ENCODE results near the gene DOCK1. TPM values are rescaled to one million over a fixed set of nuclear protein-coding genes. Genes with fewer than 3 reads are reported as not detected.

Gene DOCK1
- polyA plus RNA-seq, 1 donor = 29.5 TPM

GRCh38 chr10:127275793-127276450 is 370.7 kb downstream of the DOCK1 start:
- Histone ChIP-seq H3K27ac (ENCODE audit: low read length) (no peak overlapping the region), H3K4me1 (ENCODE audit: control insufficient read depth, insufficient read depth, low read length) (peaks cover 4% of the 10 kb centered on the region), H3K27me3 (ENCODE audit: control insufficient read depth, insufficient read depth, low read length) (no peaks in the 10 kb centered on the region), H3K36me3 (ENCODE audit: control insufficient read depth, insufficient read depth, low read length) (peaks cover 8% of the 10 kb centered on the region), H3K9me3 (ENCODE audit: control insufficient read depth, low read depth, low read length) (no peaks in the 10 kb centered on the region), H3K4me3 (ENCODE audit: low read length) (no peak overlapping the region)
- WGBS (ENCODE audit: insufficient coverage, low lambda C conversion rate) = 50% methylated on average over 2 of the region's 10 CpGs
- DNase-seq = no peak

DNA sequence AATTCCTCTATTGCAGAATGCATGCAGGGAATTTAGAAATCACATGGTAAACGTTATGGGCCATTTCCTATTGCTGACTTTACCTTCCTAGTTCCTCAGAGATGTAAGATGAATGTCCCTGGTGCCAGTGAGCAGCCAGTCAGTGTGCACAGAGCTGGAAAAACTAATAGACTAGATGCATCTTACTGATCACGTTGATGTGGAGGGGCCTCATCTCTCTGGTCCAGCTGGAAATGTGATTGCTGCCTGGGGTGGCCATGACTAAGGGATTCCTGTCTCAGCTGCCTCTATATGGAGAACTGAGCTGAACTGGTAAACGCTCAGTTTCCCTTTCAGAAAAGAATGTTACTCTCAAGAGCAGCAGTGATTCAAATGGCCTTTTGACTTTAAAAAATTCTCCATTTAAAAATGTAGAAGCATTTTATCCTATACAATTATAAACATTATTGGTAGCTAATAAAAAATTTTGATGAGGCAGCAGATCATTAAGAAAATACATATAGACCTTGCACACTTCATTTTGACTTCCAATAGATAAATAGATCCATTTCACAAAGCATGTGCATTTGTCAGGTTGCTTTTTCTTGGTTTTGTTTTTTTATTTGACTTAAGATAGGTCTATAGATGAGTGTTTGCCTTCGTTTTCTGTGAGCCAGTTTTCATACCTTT is 371.7 kb downstream of the DOCK1 start:
- Histone ChIP-seq H3K27me3 (ENCODE audit: control insufficient read depth, insufficient read depth, low read length) (no peaks in the 10 kb centered on the region), H3K4me1 (ENCODE audit: control insufficient read depth, insufficient read depth, low read length) (peaks cover 4% of the 10 kb centered on the region), H3K4me3 (ENCODE audit: low read length) (no peak overlapping the region), H3K27ac (ENCODE audit: low read length) (no peak overlapping the region), H3K9me3 (ENCODE audit: control insufficient read depth, low read depth, low read length) (no peaks in the 10 kb centered on the region), H3K36me3 (ENCODE audit: control insufficient read depth, insufficient read depth, low read length) (peaks cover 6% of the 10 kb centered on the region)
- WGBS (ENCODE audit: insufficient coverage, low lambda C conversion rate) = no CpG with 5 or more reads among the region's 4 CpGs
- no peak for DNase-seq

DNA sequence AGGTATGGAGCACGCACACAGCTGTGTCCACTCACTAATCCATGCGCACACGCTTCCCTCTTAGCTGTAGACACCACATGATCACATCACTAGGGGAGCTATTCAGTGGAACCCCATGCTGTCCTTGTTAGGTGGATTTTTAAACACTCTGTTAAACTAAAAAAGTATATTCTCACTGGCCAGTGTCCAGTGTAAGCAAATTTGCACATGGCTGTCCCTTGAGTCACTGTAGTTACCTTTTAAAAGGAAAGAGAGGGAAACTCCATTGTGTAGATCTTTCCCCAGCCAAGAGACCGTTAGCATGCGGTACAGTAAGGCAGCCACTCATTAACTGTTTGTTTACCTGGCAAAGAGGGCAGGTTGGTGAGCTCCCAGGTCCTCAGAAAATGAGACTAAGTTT is 372.8 kb downstream of the DOCK1 start:
- H3K4me1 ChIP-seq (ENCODE audit: control insufficient read depth, insufficient read depth, low read length) = peaks cover 4% of the 10 kb centered on the region
- H3K9me3 ChIP-seq (ENCODE audit: control insufficient read depth, low read depth, low read length) = no peaks in the 10 kb centered on the region
- H3K36me3 ChIP-seq (ENCODE audit: control insufficient read depth, insufficient read depth, low read length) = peaks cover 3% of the 10 kb centered on the region
- H3K27me3 ChIP-seq (ENCODE audit: control insufficient read depth, insufficient read depth, low read length) = no peaks in the 10 kb centered on the region
- no peak overlapping the region for H3K4me3 ChIP-seq (ENCODE audit: low read length)
- DNase-seq = no peak
- H3K27ac ChIP-seq (ENCODE audit: low read length) = no peak overlapping the region
- no CpG with 5 or more reads among the region's 5 CpGs for WGBS (ENCODE audit: insufficient coverage, low lambda C conversion rate)

DNA sequence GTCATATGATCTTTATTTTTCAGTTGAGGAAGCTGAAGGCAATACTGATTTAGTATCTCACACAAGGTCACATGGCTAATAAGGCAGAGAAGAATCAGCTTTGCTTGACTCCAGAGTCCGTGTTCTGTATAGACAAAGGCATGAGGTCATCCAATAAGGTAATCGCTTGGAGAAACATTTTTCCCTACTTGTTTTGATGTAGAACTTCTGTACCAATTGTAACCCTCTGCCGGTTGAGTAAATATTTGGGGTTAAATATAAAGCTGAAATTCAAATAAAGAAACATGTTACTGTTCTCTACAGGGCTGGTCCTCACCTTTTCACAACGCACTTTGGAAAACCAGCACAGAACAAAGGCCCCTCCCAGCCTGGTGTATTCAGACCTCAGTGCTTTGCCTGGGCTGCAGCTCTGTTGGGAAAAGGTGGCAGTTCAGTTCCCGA is 374.1 kb downstream of the DOCK1 start:
- DNase-seq = peak; percentile 74 to 86
- WGBS (ENCODE audit: insufficient coverage, low lambda C conversion rate) = no CpG with 5 or more reads among the region's 5 CpGs
- peak overlapping the region; percentile 43 for H3K27ac ChIP-seq (ENCODE audit: low read length)

DNA sequence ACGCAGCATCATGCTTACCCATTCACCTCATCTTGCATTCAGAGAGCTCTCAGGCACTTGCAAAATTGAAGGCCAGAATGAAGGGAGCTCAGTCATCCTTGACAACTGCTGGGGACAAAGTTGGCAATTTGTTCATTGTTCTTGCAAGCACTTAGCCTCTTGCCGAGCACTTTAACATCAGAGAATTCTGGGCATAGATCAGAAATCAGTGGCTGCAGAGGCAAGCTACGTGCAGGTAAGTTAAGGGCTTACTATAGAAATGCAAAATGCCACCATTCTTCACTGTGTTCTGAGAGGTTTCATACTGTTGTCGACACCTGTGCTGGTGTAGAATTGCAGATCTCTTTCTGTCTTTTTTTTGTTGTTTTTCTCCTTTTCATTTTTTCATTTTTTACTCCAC is 375.2 kb downstream of the DOCK1 start:
- Histone ChIP-seq H3K27me3 (ENCODE audit: control insufficient read depth, insufficient read depth, low read length) (no peaks in the 10 kb centered on the region), H3K9me3 (ENCODE audit: control insufficient read depth, low read depth, low read length) (no peaks in the 10 kb centered on the region), H3K4me1 (ENCODE audit: control insufficient read depth, insufficient read depth, low read length) (peaks cover 4% of the 10 kb centered on the region), H3K4me3 (ENCODE audit: low read length) (no peak overlapping the region), H3K27ac (ENCODE audit: low read length) (no peak overlapping the region), H3K36me3 (ENCODE audit: control insufficient read depth, insufficient read depth, low read length) (no peaks in the 10 kb centered on the region)
- no peak for DNase-seq
- WGBS (ENCODE audit: insufficient coverage, low lambda C conversion rate) = 95% methylated on average over 3 of the region's 4 CpGs

More for the DNA sequence above, 374.1 kb downstream of the DOCK1 start:
- no peaks in the 10 kb centered on the region for H3K9me3 ChIP-seq (ENCODE audit: control insufficient read depth, low read depth, low read length)
- H3K27me3 ChIP-seq (ENCODE audit: control insufficient read depth, insufficient read depth, low read length) = no peaks in the 10 kb centered on the region
- no peaks in the 10 kb centered on the region for H3K36me3 ChIP-seq (ENCODE audit: control insufficient read depth, insufficient read depth, low read length)
- peaks cover 4% of the 10 kb centered on the region for H3K4me1 ChIP-seq (ENCODE audit: control insufficient read depth, insufficient read depth, low read length)
- no peak overlapping the region for H3K4me3 ChIP-seq (ENCODE audit: low read length)

DNA sequence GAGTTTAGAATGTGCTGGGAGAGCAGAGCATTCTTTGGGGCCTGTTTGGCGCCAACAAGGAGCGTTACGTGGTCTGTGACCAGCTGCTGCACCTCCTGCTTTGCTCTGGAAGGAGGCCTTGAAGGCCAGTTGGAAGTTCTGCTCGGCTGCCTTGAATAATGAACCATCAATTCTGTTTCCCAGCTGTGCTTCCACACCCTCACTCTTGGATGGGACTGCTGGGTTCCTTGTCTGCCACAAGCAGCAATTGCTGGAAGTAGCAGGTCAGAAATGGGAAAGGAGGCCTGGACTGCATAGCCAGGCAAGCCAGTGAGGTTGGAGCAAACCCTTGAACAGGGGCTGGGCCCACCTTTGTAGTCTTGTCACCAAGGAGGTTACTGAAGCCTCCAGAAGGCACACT is 377.8 kb downstream of the DOCK1 start:
- no CpG with 5 or more reads among the region's 4 CpGs for WGBS (ENCODE audit: insufficient coverage, low lambda C conversion rate)
- H3K4me1 ChIP-seq (ENCODE audit: control insufficient read depth, insufficient read depth, low read length) = peaks cover 4% of the 10 kb centered on the region
- DNase-seq = no peak
- no peaks in the 10 kb centered on the region for H3K9me3 ChIP-seq (ENCODE audit: control insufficient read depth, low read depth, low read length)
- H3K36me3 ChIP-seq (ENCODE audit: control insufficient read depth, insufficient read depth, low read length) = no peaks in the 10 kb centered on the region
- H3K27me3 ChIP-seq (ENCODE audit: control insufficient read depth, insufficient read depth, low read length) = no peaks in the 10 kb centered on the region
- H3K4me3 ChIP-seq (ENCODE audit: low read length) = no peak overlapping the region
- H3K27ac ChIP-seq (ENCODE audit: low read length) = no peak overlapping the region

DNA sequence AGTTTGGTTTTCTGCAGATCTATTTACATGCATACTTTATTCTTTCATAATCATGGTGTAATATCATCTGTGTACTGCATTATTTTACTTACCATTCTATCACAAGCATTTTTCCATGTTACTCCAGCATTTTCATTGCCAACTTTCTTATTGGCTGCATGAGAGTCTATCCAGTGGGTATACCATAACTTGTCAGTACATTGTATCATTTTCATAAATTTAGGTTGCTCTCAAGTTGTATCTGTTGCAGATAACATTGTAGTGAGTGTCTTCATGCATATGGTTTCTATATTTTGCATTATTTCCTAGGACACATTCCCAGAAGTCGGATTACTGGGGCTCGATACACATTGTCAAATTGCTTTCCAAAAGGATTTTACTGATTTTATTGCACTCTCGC is 378.3 kb downstream of the DOCK1 start:
- Histone ChIP-seq H3K27me3 (ENCODE audit: control insufficient read depth, insufficient read depth, low read length) (no peaks in the 10 kb centered on the region), H3K4me1 (ENCODE audit: control insufficient read depth, insufficient read depth, low read length) (peaks cover 4% of the 10 kb centered on the region), H3K27ac (ENCODE audit: low read length) (no peak overlapping the region), H3K4me3 (ENCODE audit: low read length) (no peak overlapping the region), H3K9me3 (ENCODE audit: control insufficient read depth, low read depth, low read length) (peaks cover 4% of the 10 kb centered on the region), H3K36me3 (ENCODE audit: control insufficient read depth, insufficient read depth, low read length) (no peaks in the 10 kb centered on the region)
- 93% methylated on average over 3 of the region's 3 CpGs for WGBS (ENCODE audit: insufficient coverage, low lambda C conversion rate)
- no peak for DNase-seq

DNA sequence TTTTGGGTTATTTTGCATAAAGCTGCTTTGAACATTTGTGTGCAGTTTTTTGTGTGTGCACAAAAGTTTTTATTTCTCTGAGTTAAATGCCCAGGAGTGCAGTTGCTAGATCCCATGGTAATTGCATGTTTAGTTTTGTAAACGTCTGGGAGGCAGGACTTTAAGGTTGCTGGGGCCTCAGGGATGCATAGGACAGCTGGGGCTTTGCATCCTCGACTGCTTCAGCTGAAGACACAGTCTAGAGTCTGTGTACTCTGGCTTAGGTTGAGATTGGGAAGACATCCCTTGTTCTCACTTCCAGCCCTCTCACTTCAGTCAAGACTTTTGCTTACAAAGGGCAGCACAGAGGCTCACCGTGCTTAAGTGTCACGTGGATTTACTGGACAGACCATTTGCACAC is 385.6 kb downstream of the DOCK1 start:
- H3K4me1 ChIP-seq (ENCODE audit: control insufficient read depth, insufficient read depth, low read length) = no peaks in the 10 kb centered on the region
- H3K36me3 ChIP-seq (ENCODE audit: control insufficient read depth, insufficient read depth, low read length) = no peaks in the 10 kb centered on the region
- H3K27ac ChIP-seq (ENCODE audit: low read length) = no peak overlapping the region
- peaks cover 9% of the 10 kb centered on the region for H3K9me3 ChIP-seq (ENCODE audit: control insufficient read depth, low read depth, low read length)
- no peaks in the 10 kb centered on the region for H3K27me3 ChIP-seq (ENCODE audit: control insufficient read depth, insufficient read depth, low read length)
- DNase-seq = no peak
- WGBS (ENCODE audit: insufficient coverage, low lambda C conversion rate) = no CpG with 5 or more reads among the region's 4 CpGs
- no peak overlapping the region for H3K4me3 ChIP-seq (ENCODE audit: low read length)

GRCh38 chr10:127291329-127291728 is 386.1 kb downstream of the DOCK1 start:
- peaks cover 9% of the 10 kb centered on the region for H3K9me3 ChIP-seq (ENCODE audit: control insufficient read depth, low read depth, low read length)
- no peak overlapping the region for H3K27ac ChIP-seq (ENCODE audit: low read length)
- no peaks in the 10 kb centered on the region for H3K36me3 ChIP-seq (ENCODE audit: control insufficient read depth, insufficient read depth, low read length)
- DNase-seq = no peak
- H3K27me3 ChIP-seq (ENCODE audit: control insufficient read depth, insufficient read depth, low read length) = no peaks in the 10 kb centered on the region
- no CpG with 5 or more reads among the region's 8 CpGs for WGBS (ENCODE audit: insufficient coverage, low lambda C conversion rate)
- H3K4me1 ChIP-seq (ENCODE audit: control insufficient read depth, insufficient read depth, low read length) = no peaks in the 10 kb centered on the region
- H3K4me3 ChIP-seq (ENCODE audit: low read length) = no peak overlapping the region

- H3K27ac ChIP-seq (ENCODE audit: low read length) = no peak overlapping the region
- no CpG with 5 or more reads among the region's 4 CpGs for WGBS (ENCODE audit: insufficient coverage, low lambda C conversion rate)
- H3K4me3 ChIP-seq (ENCODE audit: low read length) = no peak overlapping the region
- no peak for DNase-seq
- H3K36me3 ChIP-seq (ENCODE audit: control insufficient read depth, insufficient read depth, low read length) = no peaks in the 10 kb centered on the region
- peaks cover 9% of the 10 kb centered on the region for H3K9me3 ChIP-seq (ENCODE audit: control insufficient read depth, low read depth, low read length)
- no peaks in the 10 kb centered on the region for H3K27me3 ChIP-seq (ENCODE audit: control insufficient read depth, insufficient read depth, low read length)
- no peaks in the 10 kb centered on the region for H3K4me1 ChIP-seq (ENCODE audit: control insufficient read depth, insufficient read depth, low read length)
Observed at GRCh38 chr10:127292888-127293287, 387.7 kb downstream of the DOCK1 start.

DNA sequence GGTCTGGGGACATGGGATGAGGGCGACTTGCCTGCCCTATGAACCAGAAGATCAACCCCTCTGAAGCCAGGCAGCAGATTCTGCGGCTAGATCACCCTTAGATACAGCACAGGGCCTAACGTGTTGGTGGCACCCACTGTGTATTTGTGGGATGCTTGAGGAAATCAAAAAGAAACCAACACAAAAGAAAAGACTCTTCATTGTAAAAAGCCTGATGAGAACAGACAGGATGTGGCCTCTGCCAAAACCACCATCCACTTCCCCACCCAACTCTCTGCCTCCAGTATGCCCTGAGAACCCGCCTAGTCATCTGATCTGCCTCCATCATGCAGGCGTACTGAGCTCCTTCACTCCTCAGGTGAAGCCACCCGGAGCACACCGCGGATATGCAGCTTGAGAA is 388.4 kb downstream of the DOCK1 start:
- WGBS (ENCODE audit: insufficient coverage, low lambda C conversion rate) = no CpG with 5 or more reads among the region's 8 CpGs
- DNase-seq = no peak

More for the DNA sequence above, 388.4 kb downstream of the DOCK1 start:
- Histone ChIP-seq H3K27ac (ENCODE audit: low read length) (no peak overlapping the region), H3K9me3 (ENCODE audit: control insufficient read depth, low read depth, low read length) (peaks cover 5% of the 10 kb centered on the region), H3K4me3 (ENCODE audit: low read length) (no peak overlapping the region), H3K36me3 (ENCODE audit: control insufficient read depth, insufficient read depth, low read length) (no peaks in the 10 kb centered on the region), H3K4me1 (ENCODE audit: control insufficient read depth, insufficient read depth, low read length) (peaks cover 3% of the 10 kb centered on the region), H3K27me3 (ENCODE audit: control insufficient read depth, insufficient read depth, low read length) (no peaks in the 10 kb centered on the region)
